Fibroblast of skin of left quadriceps (primary cell): ENCODE data around the gene IPO4.
A peak's percentile ranks its signal among the peaks of the same experiment; 100 is the strongest.

Source experiments
- DNase-seq, 2 experiments: peaks; one replicate each; pipeline ENCODE4 v3.0.0-alpha.2; 2013; ENCODE audit warnings: low read depth in 2 of 2

The IPO4 gene

DNA sequence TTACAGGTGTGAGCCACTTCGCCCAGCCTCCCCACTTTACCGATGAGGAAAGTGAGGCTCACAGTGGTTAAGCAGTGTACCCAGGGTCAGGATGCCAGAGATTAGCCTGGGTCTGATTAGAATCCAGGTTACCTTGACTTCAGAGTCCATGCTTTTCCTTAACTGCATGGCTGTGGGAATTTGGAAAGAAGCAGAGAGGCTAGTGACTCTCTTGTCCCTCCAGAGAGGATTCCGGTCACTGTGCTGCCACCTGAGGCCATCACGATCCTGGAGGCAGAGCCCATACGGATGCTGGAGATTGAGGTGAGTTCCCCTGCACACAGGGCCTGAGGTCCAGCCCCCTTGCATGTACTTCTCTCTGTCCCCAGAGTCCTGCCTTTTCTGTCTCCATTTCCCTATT lies 12.0 kb downstream of the IPO4 start:
- no peak for DNase-seq

DNA sequence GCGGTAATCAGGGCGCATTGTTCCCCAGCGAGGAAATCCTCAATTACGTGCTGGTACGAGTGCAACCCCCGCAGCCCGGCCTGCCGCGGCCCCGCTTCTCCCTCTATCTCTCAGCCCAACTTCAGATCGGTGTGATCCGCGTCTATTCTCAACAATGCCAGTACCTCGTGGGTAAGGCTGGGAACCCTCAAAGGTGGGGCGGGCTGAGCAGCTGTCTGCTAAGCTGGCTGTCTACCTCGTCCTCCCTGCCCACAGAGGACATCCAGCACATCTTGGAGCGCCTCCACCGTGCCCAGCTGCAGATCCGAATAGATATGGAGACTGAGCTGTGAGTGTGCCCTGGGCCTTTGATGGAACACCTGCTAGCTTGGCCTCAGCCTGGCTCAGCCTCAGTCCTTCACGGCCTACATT lies 15.7 kb downstream of the IPO4 start:
- no peak for DNase-seq

DNA sequence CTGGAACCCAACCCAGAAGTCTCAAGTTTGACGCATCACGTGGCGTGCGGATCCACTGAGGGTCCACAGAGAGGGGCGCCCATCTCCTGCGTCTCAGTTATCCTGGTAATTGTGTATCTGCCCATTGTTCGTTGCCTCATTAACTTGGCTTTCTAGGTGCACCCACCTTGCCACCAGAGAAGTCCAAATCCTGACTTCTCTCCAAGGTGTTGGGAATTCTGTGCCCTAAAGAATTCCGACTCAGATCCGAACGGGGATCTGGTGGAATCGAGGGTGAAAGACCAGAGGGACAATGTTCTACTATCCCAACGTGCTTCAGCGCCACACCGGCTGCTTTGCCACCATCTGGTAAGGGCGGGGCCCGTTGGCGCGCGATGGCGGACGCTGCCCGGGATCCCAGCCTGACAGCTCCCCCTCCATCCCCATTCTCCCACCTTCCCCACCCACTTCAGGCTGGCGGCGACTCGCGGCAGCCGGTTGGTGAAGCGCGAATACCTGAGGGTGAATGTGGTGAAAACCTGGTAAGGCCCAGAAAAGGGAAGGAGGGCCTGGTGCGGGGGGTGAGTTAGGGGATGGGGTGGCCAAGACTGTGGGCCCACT lies 16.3 kb downstream of the IPO4 start:
- DNase-seq, result no peak

DNA sequence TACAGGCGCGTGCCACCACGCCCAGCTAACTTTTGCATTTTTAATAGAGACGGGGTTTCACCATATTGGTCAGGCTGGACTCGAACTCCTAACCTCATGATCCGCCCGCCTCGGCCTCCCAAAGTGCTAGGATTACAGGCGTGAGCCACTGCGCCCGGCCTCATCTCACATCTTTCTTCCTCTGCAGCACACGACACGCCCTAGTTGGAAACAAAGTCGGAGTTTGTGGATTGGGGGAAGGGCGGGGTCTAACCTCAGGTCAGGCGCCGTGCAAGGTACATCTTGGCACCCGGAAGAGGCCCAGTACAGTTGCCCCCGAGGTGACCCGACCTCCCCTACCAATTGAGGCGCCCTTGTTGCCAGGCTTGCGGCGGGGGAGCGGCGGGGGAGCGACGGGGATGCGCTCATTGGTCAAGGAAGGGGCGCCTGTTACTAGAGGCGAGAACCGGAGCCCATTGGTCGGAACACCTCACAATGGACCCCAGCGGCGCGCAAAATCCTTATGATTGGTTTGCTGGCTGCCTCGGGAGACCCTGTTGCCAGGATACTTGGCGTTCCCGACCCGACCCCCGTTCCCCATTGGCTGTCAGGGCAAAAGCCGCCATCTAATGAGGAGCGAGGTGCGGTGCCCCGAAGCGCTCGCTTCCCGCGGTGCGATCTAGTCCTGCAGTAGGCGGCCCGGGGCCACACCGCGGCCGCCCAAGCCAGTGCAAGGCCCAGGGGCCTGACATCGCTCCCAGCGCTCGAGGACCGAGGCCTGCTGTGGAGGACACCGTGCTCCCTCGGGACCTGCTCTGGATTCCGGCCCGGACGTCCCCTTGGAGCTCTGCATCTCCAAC lies 17.0 kb downstream of the IPO4 start, which contains the start of gene REC8:
REC8 (plus strand) TSS at position 659 of the 839 bp plus-strand sequence. CDS start 473 bp downstream, outside the sequence.
- peak; percentile 70 to 73 for DNase-seq

DNA sequence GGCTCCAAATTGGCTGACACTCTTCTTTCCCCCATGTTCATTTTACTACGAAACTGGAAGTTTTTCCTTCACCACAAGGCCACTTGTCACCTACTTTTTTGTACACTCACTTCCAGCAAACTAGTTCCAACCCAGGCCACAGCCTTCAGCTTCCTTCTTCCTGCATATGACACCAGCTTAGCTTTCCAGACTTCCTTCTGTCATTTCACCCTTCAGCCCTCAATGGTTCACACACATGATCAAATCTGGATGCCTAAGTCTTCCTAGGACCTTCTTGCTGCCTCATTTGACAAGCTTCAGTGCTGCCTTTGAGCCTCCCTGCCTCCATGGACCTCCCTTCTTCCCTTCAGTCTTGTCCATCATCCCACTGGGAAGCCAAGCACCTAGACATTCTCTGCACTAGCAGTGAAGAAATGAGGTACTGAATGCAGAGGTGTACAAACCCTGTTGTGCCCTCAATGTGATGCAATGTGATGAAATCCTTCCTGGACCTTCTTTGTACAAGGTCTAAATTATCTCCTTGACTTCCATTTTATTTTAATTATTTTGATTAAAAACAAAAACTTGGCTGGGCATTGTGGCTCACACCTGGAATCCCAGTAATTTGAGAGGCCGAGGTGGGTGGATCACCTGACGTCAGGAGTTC lies 21.0 kb downstream of the IPO4 start:
- DNase-seq, result no peak

DNA sequence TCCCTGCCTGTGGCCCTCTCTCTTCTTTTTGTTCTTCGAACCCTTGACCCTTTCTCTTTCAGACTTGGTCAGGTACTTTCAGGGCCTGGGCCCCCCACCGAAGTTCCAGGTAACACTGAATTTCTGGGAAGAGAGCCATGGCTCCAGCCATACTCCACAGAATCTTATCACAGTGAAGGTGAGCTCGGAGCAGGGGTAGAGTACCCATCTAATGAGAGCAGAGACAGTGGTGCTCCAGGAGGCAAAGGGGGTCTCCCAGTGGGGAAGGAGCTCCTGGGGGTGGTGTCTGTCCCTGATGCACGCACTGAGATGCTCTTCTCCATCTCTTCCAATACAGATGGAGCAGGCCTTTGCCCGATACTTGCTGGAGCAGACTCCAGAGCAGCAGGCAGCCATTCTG lies 22.8 kb downstream of the IPO4 start:
- DNase-seq, result no peak

DNA sequence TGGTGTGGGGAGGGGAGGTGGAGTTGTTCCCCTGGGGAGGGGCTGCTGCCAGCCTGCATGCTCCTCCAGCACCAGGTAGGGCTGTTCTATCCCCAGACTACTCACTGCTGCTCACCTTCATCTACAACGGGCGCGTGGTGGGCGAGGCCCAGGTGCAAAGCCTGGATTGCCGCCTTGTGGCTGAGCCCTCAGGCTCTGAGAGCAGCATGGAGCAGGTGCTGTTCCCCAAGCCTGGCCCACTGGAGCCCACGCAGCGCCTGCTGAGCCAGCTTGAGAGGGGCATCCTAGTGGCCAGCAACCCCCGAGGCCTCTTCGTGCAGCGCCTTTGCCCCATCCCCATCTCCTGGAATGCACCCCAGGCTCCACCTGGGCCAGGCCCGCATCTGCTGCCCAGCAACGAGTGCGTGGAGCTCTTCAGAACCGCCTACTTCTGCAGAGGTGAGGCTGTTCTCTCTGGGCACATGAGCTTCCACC lies 24.1 kb downstream of the IPO4 start:
- DNase-seq, result no peak

DNA sequence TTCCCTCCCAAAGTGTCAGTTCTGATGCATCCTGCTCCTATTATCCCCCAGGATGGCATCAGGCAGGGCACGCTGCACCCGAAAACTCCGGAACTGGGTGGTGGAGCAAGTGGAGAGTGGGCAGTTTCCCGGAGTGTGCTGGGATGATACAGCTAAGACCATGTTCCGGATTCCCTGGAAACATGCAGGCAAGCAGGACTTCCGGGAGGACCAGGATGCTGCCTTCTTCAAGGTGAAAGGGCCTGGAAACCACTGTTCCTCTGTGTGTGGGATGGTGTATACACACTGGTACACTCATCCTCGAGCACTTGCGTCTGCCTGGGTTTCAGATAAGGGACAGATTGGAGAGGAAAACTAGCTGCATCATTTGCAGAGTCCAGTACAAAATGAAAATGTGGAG lies 26.5 kb downstream of the IPO4 start:
- no peak for DNase-seq

DNA sequence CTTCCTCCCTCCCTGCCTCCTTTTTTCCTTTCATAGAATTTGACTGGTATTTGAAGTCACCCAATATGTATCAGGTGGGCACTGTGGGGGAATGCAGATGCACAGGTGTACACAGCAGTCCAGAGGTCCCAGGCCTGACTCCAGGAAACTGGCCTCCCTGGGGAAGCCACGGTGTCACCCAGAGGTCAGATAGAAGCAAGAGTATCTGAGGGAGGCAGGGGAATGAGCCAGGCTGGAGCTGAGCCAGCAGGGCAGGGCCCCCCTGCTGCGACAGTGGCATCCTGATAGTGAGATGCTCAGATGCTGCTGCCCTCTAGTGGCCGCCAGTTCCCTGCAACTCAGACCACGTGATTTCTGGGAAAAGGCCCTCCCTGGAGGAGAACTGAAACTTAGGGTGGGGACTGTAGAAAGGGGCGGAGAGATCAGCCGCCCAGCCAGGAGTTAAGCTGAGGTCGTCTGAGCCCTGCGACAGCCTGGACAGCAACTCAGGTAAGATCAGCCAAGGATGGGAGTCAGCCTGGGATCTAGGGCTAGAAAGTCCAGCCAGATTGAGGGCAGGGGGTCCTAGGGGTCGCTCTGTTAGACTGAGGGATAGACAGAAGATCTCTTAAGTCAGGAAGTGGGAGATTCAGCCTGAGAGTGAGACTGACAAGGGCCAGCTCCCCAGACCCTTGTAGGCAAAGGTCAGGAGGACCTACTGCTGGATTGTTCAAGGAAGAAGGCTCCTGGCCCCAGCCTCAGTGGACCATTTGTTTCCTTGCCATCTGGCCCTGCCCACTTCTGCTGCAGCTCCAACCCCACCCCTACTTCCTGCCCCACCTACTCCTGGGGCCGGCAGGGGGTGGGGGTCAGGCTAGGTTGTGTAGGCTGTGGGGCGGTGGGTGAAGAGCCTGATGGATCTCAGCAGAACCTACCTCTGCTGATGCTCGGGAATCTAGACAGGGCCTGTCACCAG lies 27.5 kb downstream of the IPO4 start, which contains the start of gene IRF9:
IRF9 (plus strand) TSS at position 416 of the 955 bp plus-strand sequence. CDS start 880 bp downstream, outside the sequence.
- DNase-seq, result peak; percentile 84 to 87

DNA sequence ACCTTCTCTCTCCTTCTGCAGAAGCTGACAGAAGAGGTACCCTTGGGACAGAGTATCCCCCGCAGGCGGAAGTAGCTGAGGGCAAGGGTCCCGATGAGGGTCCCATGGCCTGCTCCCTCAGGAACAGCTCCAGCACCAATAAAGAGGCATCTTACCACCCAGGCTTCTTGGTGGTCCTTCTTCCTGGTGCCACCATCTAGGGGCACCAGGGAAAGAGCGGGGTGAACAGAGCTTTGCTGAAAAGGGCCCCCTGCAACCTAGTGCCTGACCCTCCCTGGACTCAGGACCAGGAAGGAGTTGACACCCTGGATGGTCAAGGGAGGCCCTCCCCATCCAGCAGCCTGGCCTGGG lies 28.1 kb downstream of the IPO4 start:
- no peak for DNase-seq

DNA sequence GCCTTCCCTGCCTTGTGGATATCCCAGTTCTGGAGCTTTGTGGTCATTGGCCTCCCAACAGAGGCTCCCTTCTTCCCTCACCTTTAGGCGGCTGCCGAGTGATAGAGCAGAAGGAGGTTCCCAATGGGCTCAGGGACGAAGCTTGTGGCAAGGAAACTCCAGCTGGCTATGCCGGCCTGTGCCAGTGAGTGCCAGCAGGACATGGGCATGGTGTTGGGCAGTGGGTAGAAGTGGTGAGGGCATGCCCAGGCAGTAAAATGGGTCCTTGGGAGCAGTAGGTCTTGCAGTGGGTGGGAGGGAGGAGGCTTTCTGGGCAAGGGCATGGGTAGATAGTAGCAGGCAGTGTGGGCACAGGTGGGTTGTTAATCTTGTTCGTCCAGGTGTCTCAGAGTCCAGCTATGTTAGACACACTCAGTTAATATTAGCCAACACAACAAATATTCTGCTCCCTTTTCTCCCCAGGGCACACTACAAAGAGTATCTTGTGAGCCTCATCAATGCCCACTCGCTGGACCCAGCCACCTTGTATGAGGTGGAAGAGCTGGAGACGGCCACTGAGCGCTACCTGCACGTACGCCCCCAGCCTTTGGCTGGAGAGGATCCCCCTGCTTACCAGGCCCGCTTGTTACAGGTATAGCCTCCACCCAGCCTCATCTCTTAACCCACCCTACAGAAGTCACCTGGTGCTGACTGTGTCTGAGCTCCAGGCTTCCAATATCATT lies 28.7 kb downstream of the IPO4 start:
- DNase-seq, result no peak

DNA sequence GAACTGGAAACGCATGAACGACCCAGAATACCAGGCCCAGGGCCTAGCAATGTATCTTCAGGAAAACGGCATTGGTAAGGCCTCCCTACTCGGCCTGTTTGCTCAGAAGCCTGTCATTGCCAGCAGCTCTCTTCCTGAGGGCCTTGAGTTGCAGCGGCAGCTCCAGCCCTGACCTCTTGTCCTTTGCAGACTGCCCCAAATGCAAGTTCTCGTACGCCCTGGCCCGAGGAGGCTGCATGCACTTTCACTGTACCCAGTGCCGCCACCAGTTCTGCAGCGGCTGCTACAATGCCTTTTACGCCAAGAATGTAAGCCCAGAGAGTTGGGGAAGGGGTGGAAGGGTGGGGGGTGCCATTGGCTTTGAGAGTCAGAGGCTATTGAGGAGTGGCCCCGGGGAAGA lies 31.3 kb downstream of the IPO4 start:
- DNase-seq, result no peak

DNA sequence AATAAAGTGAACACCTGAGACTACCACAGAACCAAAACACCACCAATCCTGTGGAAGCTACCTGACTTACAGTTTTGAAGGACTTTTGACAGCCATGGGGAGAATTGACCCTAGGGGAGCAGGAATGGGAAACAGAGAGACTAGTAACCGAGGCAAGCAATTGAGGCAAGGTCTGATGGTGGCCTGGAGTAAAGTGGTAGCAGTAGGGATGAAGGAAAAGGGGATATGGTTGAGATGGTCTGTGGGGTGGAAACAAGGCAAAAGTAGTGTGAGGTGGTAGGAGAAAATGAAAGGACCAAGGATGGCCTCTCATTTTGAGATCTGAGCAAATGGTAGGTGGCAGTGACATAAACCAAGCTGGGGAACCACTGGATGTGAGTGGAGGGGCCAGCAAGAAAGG lies 31.8 kb downstream of the IPO4 start:
- no peak for DNase-seq

DNA sequence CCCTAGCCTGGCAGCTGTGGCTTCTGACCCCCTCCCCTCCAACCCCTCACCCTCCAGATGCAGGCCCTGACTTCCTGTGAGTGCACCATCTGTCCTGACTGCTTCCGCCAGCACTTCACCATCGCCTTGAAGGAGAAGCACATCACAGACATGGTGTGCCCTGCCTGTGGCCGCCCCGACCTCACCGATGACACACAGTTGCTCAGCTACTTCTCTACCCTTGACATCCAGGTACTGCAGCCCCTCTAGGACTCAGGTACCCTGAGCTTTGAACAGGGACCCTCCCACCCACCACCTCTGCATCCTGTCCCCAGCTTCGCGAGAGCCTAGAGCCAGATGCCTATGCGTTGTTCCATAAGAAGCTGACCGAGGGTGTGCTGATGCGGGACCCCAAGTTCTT lies 33.5 kb downstream of the IPO4 start:
- no peak for DNase-seq

DNA sequence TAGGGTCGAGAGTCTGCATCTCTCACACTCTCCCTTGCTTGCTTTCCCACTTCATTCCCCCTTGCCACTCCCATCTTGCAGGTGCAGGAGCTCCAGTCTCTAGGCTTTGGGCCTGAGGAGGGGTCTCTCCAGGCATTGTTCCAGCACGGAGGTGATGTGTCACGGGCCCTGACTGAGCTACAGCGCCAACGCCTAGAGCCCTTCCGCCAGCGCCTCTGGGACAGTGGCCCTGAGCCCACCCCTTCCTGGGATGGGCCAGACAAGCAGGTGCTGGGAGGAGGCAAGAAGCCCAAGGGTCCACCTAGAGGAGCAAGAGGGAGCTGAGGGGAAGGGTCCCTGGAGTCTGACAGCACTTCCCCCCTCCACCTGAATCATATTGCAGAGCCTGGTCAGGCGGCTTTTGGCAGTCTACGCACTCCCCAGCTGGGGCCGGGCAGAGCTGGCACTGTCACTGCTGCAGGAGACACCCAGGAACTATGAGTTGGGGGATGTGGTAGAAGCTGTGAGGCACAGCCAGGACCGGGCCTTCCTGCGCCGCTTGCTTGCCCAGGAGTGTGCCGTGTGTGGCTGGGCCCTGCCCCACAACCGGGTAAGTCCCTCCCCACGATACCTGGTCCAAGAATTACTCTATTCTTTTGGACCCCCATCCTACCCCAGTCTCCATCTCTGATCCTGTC lies 37.1 kb downstream of the IPO4 start:
- no peak for DNase-seq

DNA sequence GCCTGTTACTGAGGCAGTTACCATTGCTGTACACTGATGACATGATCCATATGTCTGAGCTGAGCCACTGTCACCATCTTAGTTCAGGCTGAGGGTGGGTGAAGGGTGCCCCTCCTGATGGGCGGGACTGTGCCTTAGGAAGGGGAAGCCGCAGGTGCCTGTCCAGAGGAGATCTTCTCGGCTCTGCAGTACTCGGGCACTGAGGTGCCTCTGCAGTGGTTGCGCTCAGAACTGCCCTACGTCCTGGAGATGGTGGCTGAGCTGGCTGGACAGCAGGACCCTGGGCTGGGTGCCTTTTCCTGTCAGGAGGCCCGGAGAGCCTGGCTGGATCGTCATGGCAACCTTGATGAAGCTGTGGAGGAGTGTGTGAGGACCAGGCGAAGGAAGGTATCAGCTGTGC lies 37.6 kb downstream of the IPO4 start:
- no peak for DNase-seq

DNA sequence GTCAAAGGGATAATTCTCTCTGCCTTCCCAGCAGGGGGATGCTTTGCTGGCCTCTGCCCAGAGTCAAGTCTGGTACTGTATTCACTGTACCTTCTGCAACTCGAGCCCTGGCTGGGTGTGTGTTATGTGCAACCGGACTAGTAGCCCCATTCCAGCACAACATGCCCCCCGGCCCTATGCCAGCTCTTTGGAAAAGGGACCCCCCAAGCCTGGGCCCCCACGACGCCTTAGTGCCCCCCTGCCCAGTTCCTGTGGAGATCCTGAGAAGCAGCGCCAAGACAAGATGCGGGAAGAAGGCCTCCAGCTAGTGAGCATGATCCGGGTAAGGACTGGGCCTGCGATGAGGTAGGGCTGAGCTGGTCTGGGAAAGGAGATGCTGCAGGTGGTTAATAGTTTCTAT lies 38.0 kb downstream of the IPO4 start:
- DNase-seq, result no peak

DNA sequence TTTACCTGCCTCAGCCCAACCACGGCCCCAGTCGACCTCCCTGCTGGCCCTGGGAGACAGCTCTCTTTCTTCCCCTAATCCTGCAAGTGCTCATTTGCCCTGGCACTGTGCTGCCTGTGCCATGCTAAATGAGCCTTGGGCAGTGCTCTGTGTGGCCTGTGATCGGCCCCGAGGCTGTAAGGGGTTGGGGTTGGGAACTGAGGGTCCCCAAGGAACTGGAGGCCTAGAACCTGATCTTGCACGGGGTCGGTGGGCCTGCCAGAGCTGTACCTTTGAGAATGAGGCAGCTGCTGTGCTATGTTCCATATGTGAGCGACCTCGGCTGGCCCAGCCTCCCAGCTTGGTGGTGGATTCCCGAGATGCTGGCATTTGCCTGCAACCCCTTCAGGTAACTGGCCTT lies 38.6 kb downstream of the IPO4 start:
- no peak for DNase-seq

DNA sequence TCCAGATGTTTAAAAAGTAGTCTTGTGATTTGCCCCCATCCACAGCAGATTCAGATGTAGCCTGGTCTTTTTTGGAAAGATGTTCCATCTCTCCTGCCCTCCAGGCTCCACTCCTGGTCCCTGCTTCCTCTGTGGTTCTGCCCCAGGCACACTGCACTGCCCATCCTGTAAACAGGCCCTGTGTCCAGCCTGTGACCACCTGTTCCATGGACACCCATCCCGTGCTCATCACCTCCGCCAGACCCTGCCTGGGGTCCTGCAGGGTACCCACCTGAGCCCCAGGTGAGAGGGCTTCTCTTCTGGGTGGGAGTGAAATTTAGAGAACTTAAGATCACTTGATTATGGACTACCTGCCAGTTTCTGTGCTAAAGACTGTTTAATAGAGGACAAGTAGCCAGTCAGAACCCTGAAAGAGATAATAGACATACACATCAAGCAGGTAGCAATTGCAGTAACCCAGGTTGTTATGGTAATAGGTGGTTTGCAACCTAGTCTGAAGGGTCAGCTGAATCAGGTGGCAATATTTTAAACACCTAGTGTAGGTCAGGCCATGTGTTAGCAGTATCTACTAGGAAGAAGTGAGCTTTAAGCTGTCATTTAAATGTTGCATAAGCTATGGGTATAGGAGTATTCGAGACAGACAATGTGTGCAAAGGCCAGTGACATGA lies 39.2 kb downstream of the IPO4 start:
- DNase-seq, result no peak
